Measurements from ENCODE around the gene MAEA.

DNA sequence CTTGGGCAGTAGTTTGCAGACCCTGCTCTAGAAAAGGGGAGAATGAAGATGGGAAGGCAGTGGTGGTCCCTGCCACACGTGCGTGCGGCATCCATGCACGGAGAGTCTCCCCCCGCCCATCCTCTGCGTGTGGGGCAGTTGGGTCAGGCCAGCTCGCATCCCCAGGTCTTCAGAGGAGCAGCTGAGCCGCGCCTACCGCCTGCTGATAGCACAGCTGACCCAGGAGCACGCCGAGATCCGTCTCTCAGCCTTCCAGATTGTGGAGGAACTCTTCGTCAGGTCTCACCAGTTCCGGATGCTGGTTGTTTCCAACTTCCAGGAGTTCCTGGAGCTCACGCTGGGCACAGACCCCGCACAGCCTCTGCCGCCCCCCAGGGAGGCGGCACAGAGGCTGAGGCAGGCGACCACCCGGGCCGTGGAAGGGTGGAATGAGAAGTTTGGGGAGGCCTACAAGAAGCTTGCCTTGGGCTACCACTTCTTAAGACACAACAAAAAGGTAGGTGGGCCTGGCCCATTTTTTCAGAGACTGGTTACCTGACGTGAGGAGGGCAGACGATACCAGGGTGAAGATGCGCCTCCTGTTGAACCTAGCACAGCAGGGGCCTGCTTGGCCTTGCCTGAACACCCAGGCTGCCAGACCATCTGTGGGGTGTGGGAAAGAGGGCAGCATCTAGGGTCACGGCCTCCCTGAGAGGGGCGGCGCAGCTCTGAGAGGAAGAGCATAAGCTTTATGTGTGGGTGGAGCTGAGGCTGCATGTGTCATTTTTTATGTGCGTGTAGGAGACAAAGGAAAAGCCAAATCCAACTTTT, 59.9 kb downstream of the MAEA start:
- TF ChIP-seq TOX (CRISPR knock-in tag; IDR thresholded peaks at IDR 0.05; ENCODE audit: borderline replicate concordance) (no peak), CSRNP3 (CRISPR knock-in tag; IDR thresholded peaks at IDR 0.05) (no peak), PATZ1 (CRISPR knock-in tag; IDR thresholded peaks at IDR 0.05; ENCODE audit: borderline replicate concordance) (no peak), TCF4 (CRISPR knock-in tag; IDR thresholded peaks at IDR 0.05; ENCODE audit: borderline replicate concordance) (no peak)
- TF ChIP-seq, protein P1, sequence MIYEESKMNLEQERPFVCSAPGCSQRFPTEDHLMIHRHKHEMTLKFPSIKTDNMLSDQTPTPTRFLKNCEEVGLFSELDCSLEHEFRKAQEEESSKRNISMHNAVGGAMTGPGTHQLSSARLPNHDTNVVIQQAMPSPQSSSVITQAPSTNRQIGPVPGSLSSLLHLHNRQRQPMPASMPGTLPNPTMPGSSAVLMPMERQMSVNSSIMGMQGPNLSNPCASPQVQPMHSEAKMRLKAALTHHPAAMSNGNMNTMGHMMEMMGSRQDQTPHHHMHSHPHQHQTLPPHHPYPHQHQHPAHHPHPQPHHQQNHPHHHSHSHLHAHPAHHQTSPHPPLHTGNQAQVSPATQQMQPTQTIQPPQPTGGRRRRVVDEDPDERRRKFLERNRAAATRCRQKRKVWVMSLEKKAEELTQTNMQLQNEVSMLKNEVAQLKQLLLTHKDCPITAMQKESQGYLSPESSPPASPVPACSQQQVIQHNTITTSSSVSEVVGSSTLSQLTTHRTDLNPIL (CRISPR knock-in tag; IDR thresholded peaks at IDR 0.05; ENCODE audit: low read depth): no peak

Measured in SK-N-SH treated with all-trans-retinoic acid at 6 μM for 48 hours (cell line).